CD4-positive, alpha-beta memory T cell (primary cell): Measurements from ENCODE around the gene DDHD1. TPM values are rescaled to one million over a fixed set of nuclear protein-coding genes. Genes with fewer than 3 reads are reported as not detected.

Source experiments
- CTCF ChIA-PET: fragments of 350-600 bp; sonication (Branson Sonifier 250); formaldehyde crosslinking; loops from one replicate; lab custom pipeline; 2021; ENCODE audit warnings: inconsistent platforms; ENCODE audit not compliant: partially characterized antibody; lab: Charles Lee
- POLR2A ChIA-PET: fragments of 350-600 bp; sonication (Branson Sonifier 250); formaldehyde crosslinking; loops from one replicate; lab custom pipeline; 2021; ENCODE audit not compliant: partially characterized antibody; lab: Charles Lee
- DNase-seq, 5 donors: peaks; one replicate each; pipeline versions ENCODE4 v3.0.0 to v3.0.0-alpha.2; 2020 to 2022; ENCODE audit warnings: mixed read lengths in 1 of 5
- H3K27ac ChIP-seq: one replicate; pipeline ENCODE4 v1.7.0; 2013; ENCODE audit warnings: low read depth, low read length
- H3K27me3 ChIP-seq: 2 replicates; pipeline ENCODE4 v1.7.0; 2013; ENCODE audit warnings: mild to moderate bottlenecking, low read length, moderate library complexity; ENCODE audit not compliant: insufficient read depth
- H3K36me3 ChIP-seq: 2 replicates; pipeline ENCODE4 v1.7.0; 2013; ENCODE audit warnings: mild to moderate bottlenecking, low read length, moderate library complexity; ENCODE audit not compliant: insufficient read depth
- H3K4me1 ChIP-seq: 2 replicates; pipeline ENCODE4 v1.7.0; 2013; ENCODE audit warnings: mild to moderate bottlenecking, low read length, moderate library complexity; ENCODE audit not compliant: insufficient read depth
- H3K4me3 ChIP-seq, 2 donors: one replicate each; pipeline ENCODE4 v1.7.0; 2013; ENCODE audit warnings: low read length in 2 of 2, mild to moderate bottlenecking in 1 of 2
- H3K9me3 ChIP-seq, 2 donors: one replicate each; pipeline ENCODE4 v1.7.0; 2013; ENCODE audit warnings: low read length in 2 of 2, control low read depth in 1 of 2; ENCODE audit not compliant: control insufficient read depth in 1 of 2
- H3K27ac Mint-ChIP-seq, 7 donors: one replicate each; pipeline ENCODE4 v1.8.0; 2020 to 2021; ENCODE audit warnings: mixed read lengths in 7 of 7, mild to moderate bottlenecking in 6 of 7, inconsistent platforms in 3 of 7, moderate library complexity in 3 of 7
- H3K27me3 Mint-ChIP-seq, 2 donors: one replicate each; pipeline ENCODE4 v1.8.0; 2020 to 2021; ENCODE audit warnings: mixed read lengths in 2 of 2
- H3K36me3 Mint-ChIP-seq, 2 donors: one replicate each; pipeline ENCODE4 v1.8.0; 2020 to 2021; ENCODE audit warnings: mixed read lengths in 2 of 2, inconsistent platforms in 1 of 2, mild to moderate bottlenecking in 1 of 2
- H3K4me1 Mint-ChIP-seq, 4 donors: one replicate each; pipeline ENCODE4 v1.8.0; 2020 to 2021; ENCODE audit warnings: mixed read lengths in 4 of 4, mild to moderate bottlenecking in 1 of 4
- H3K4me3 Mint-ChIP-seq, 8 donors: one replicate each; pipeline ENCODE4 v1.8.0; 2020 to 2021; ENCODE audit warnings: mixed read lengths in 8 of 8, mild to moderate bottlenecking in 7 of 8, moderate library complexity in 6 of 8, inconsistent platforms in 3 of 8
- H3K9me3 Mint-ChIP-seq, 8 donors: one replicate each; pipeline ENCODE4 v1.8.0; 2020 to 2021; ENCODE audit warnings: mixed read lengths in 8 of 8, mild to moderate bottlenecking in 5 of 8, inconsistent platforms in 3 of 8, moderate library complexity in 1 of 8
- intact Hi-C: fragments of 100-400 bp; cut with micrococcal nuclease; formaldehyde crosslinking; loops from one replicate; pipeline ENCODE4 v1.15.1; 2023
- polyA plus RNA-seq, 2 donors: library from polyadenylated mRNA; unstranded; fragments of 300-500 nt; fragmentation: Illumina TruSeq; gene quantifications; one replicate each; pipeline ENCODE4 v1.2.3, GENCODE V29; 2021
- total RNA-seq, 2 experiments: library from RNA; stranded (reverse); gene quantifications; one replicate each; pipeline ENCODE4 v1.2.3, GENCODE V29; 2021

The DDHD1 gene
- total and polyA plus RNA-seq, 4 experiments from 2014 or later = 3.5 to 53.5 (median 28.3) TPM

GRCh38 chr14:52987042-52987441, 166.1 kb downstream of the DDHD1 start:
- H3K4me1 ChIP-seq = no peaks in the 10 kb centered on the region
- H3K27me3 ChIP-seq = no peaks in the 10 kb centered on the region
- no peak overlapping the region for H3K27ac ChIP-seq
- H3K36me3 ChIP-seq = no peaks in the 10 kb centered on the region
- no peak overlapping the region for H3K4me3 ChIP-seq
- H3K27me3 Mint-ChIP-seq = peaks cover 1 to 5% of the 10 kb centered on the region in 2 donors
- ChIA-PET POLR2A (no interaction called here), CTCF (no interaction called here)
- intact Hi-C loops = no loop called here
- no peaks in the 10 kb centered on the region for H3K9me3 ChIP-seq
- DNase-seq = no peak
- H3K4me3 Mint-ChIP-seq = no peak overlapping the region
- no peaks in the 10 kb centered on the region for H3K4me1 Mint-ChIP-seq
- peaks cover 0 to 2% (median 0%) of the 10 kb centered on the region in 8 donors for H3K9me3 Mint-ChIP-seq
- H3K27ac Mint-ChIP-seq = no peak overlapping the region
- no peaks in the 10 kb centered on the region for H3K36me3 Mint-ChIP-seq

Other genes with a start within 250 kb of the DDHD1 start
- gene FERMT2, start 202.3 kb downstream of the DDHD1 start, total RNA-seq = under 1 TPM; 0.75 to 0.79 TPM
- not detected for gene FERMT2, start 202.3 kb downstream of the DDHD1 start, polyA plus RNA-seq